Measurements from ENCODE around the gene ARFGAP1.

ARFGAP1 gene
- 106 to 115 reads per million in 2 donors for total RNA-seq

- peak; percentile 80 for DNase-seq
These were observed at the start of gene ARFGAP1 for GRCh38 chr20:63272105-63273058. TSS of gene ARFGAP1 (plus strand) at chr20:63272813. CDS start at chr20:63275581, 2,768 bp downstream.

- DNase-seq: peak; percentile 31
These were observed 49.3 kb upstream of the ARFGAP1 start for GRCh38 chr20:63223121-63223825.

GRCh38 chr20:63223826-63224207, 48.8 kb upstream of the ARFGAP1 start:
- DNase-seq: no peak

- no peak for DNase-seq
These were observed 48.1 kb upstream of the ARFGAP1 start for GRCh38 chr20:63224412-63225081.

GRCh38 chr20:63225082-63225454, 47.5 kb upstream of the ARFGAP1 start:
- no peak for DNase-seq

GRCh38 chr20:63226042-63226943, 46.3 kb upstream of the ARFGAP1 start:
- no peak for DNase-seq

GRCh38 chr20:63227260-63227659, 45.4 kb upstream of the ARFGAP1 start:
- DNase-seq: no peak

- no peak for DNase-seq
These were observed 43.8 kb upstream of the ARFGAP1 start for GRCh38 chr20:63228806-63229205.

- DNase-seq: no peak
These were observed 41.8 kb upstream of the ARFGAP1 start for GRCh38 chr20:63230800-63231268.

GRCh38 chr20:63232235-63233060, 40.2 kb upstream of the ARFGAP1 start:
- no peak for DNase-seq

GRCh38 chr20:63233061-63233344, 39.6 kb upstream of the ARFGAP1 start:
- DNase-seq: no peak

- no peak for DNase-seq
These were observed 38.7 kb upstream of the ARFGAP1 start for GRCh38 chr20:63233924-63234323.

GRCh38 chr20:63234693-63235398, 37.8 kb upstream of the ARFGAP1 start:
- no peak for DNase-seq

- no peak for DNase-seq
These were observed 37.1 kb upstream of the ARFGAP1 start, which contains the start of gene BIRC7 for GRCh38 chr20:63235399-63235983. TSS of gene BIRC7 (plus strand) at chr20:63235905. CDS start at chr20:63236097, 192 bp downstream.

- no peak for DNase-seq
These were observed 36.3 kb upstream of the ARFGAP1 start for GRCh38 chr20:63236116-63236837.

- no peak for DNase-seq
These were observed 34.6 kb upstream of the ARFGAP1 start for GRCh38 chr20:63238031-63238430.

- DNase-seq: no peak
These were observed 34.0 kb upstream of the ARFGAP1 start for GRCh38 chr20:63238514-63239125.

GRCh38 chr20:63239431-63239830, 33.2 kb upstream of the ARFGAP1 start:
- no peak for DNase-seq

GRCh38 chr20:63240004-63240403, 32.6 kb upstream of the ARFGAP1 start:
- DNase-seq: no peak
